ENCODE results near the gene DNALI1. TPM values are rescaled to one million over a fixed set of nuclear protein-coding genes. Genes with fewer than 3 reads are reported as not detected.

DNALI1 gene
- total and polyA plus RNA-seq, 2 donors from 2014 or later = 34.8 to 46.4 TPM

DNA sequence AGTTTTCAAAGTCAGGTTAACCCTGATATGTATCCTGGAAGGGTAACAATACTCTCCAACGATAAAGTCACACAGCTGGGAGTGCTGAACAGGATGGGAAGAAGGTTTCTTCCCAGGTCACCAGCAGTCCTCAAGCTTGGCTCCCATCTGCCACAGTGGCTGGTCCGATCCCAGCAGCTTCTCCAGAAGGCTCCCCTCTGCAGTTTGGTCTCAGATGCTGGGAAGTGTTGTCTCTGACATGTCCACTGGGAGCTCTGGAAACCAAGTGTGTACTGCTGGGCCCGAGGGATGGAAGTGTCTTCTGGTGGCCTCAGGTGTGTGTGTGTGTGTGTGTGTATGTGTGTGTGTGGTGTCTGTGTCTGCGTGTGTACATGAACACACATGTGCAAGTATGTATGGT, 55.4 kb downstream of the DNALI1 start:
- Histone ChIP-seq H3K27me3 (ENCODE audit: control insufficient read depth, insufficient read depth, low read length) (no peaks in the 10 kb centered on the region), H3K9ac (ENCODE audit: low read length in 3 of 3) (no peak overlapping the region), H3K36me3 (ENCODE audit: control insufficient read depth in 2 of 3, insufficient read depth in 3 of 3, low read length in 3 of 3) (no peaks in the 10 kb centered on the region), H3K4me3 (ENCODE audit: low read length in 3 of 3) (no peak overlapping the region), H3K27ac (ENCODE audit: low read depth in 2 of 2, low read length in 2 of 2) (no peak overlapping the region), H3K4me1 (ENCODE audit: control insufficient read depth in 2 of 3, insufficient read depth in 2 of 3, low read depth in 1 of 3, low read length in 3 of 3) (no peaks in the 10 kb centered on the region), H3K9me3 (ENCODE audit: control insufficient read depth in 2 of 3, insufficient read depth in 1 of 3, low read length in 3 of 3) (no peaks in the 10 kb centered on the region)
- TF ChIP-seq, protein P1, sequence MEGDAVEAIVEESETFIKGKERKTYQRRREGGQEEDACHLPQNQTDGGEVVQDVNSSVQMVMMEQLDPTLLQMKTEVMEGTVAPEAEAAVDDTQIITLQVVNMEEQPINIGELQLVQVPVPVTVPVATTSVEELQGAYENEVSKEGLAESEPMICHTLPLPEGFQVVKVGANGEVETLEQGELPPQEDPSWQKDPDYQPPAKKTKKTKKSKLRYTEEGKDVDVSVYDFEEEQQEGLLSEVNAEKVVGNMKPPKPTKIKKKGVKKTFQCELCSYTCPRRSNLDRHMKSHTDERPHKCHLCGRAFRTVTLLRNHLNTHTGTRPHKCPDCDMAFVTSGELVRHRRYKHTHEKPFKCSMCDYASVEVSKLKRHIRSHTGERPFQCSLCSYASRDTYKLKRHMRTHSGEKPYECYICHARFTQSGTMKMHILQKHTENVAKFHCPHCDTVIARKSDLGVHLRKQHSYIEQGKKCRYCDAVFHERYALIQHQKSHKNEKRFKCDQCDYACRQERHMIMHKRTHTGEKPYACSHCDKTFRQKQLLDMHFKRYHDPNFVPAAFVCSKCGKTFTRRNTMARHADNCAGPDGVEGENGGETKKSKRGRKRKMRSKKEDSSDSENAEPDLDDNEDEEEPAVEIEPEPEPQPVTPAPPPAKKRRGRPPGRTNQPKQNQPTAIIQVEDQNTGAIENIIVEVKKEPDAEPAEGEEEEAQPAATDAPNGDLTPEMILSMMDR (IDR thresholded peaks at IDR 0.05; ENCODE audit: borderline replicate concordance, extremely low read depth, insufficient read depth) = no peak
- FAIRE-seq = no peak
- no peak for DNase-seq
- intact Hi-C loops (cut with DNase I) = no loop called here

GRCh38 chr1:37614105-37614504, 57.4 kb downstream of the DNALI1 start:
- intact Hi-C loops (cut with DNase I) = no loop called here
- Histone ChIP-seq H3K9ac (ENCODE audit: low read length in 3 of 3) (no peak overlapping the region), H3K9me3 (ENCODE audit: control insufficient read depth in 2 of 3, insufficient read depth in 1 of 3, low read length in 3 of 3) (no peaks in the 10 kb centered on the region), H3K36me3 (ENCODE audit: control insufficient read depth in 2 of 3, insufficient read depth in 3 of 3, low read length in 3 of 3) (no peaks in the 10 kb centered on the region), H3K4me1 (ENCODE audit: control insufficient read depth in 2 of 3, insufficient read depth in 2 of 3, low read depth in 1 of 3, low read length in 3 of 3) (no peaks in the 10 kb centered on the region), H3K4me3 (ENCODE audit: low read length in 3 of 3) (no peak overlapping the region), H3K27me3 (ENCODE audit: control insufficient read depth, insufficient read depth, low read length) (no peaks in the 10 kb centered on the region), H3K27ac (ENCODE audit: low read depth in 2 of 2, low read length in 2 of 2) (no peak overlapping the region)
- TF ChIP-seq, protein P1 (IDR thresholded peaks at IDR 0.05; ENCODE audit: borderline replicate concordance, extremely low read depth, insufficient read depth) = no peak
- FAIRE-seq = no peak
- DNase-seq = no peak

- no peaks in the 10 kb centered on the region for H3K9me3 ChIP-seq (ENCODE audit: control insufficient read depth in 2 of 3, insufficient read depth in 1 of 3, low read length in 3 of 3)
- H3K4me3 ChIP-seq (ENCODE audit: low read length in 3 of 3) = no peak overlapping the region
- H3K27ac ChIP-seq (ENCODE audit: low read depth in 2 of 2, low read length in 2 of 2) = no peak overlapping the region
- intact Hi-C loops (cut with DNase I) = no loop called here
- H3K9ac ChIP-seq (ENCODE audit: low read length in 3 of 3) = no peak overlapping the region
- H3K27me3 ChIP-seq (ENCODE audit: control insufficient read depth, insufficient read depth, low read length) = no peaks in the 10 kb centered on the region
- no peaks in the 10 kb centered on the region for H3K4me1 ChIP-seq (ENCODE audit: control insufficient read depth in 2 of 3, insufficient read depth in 2 of 3, low read depth in 1 of 3, low read length in 3 of 3)
- H3K36me3 ChIP-seq (ENCODE audit: control insufficient read depth in 2 of 3, insufficient read depth in 3 of 3, low read length in 3 of 3) = no peaks in the 10 kb centered on the region
- DNase-seq (no peak), FAIRE-seq (no peak)
- TF ChIP-seq, protein P1 (IDR thresholded peaks at IDR 0.05; ENCODE audit: borderline replicate concordance, extremely low read depth, insufficient read depth) = no peak
These were observed 59.6 kb downstream of the DNALI1 start for GRCh38 chr1:37616330-37616729.

Other genes with a start within 250 kb of the DNALI1 start
- 21.1 TPM for gene ZC3H12A, start 82.4 kb upstream of the DNALI1 start, total RNA-seq
- gene ZC3H12A, start 82.4 kb upstream of the DNALI1 start, polyA plus RNA-seq (ENCODE audit: insufficient read depth, low read depth, low replicate concordance) = 3.8 TPM
- 65.8 TPM for gene MEAF6, start 42.2 kb upstream of the DNALI1 start, total RNA-seq
- gene MEAF6, start 42.2 kb upstream of the DNALI1 start, polyA plus RNA-seq (ENCODE audit: insufficient read depth, low read depth, low replicate concordance) = 45.7 TPM
- 20.1 TPM for gene SNIP1, start 2.6 kb upstream of the DNALI1 start, total RNA-seq
- gene SNIP1, start 2.6 kb upstream of the DNALI1 start, polyA plus RNA-seq (ENCODE audit: insufficient read depth, low read depth, low replicate concordance) = 3.9 TPM
- 35.9 TPM for gene GNL2, start 39.0 kb downstream of the DNALI1 start, total RNA-seq
- gene GNL2, start 39.0 kb downstream of the DNALI1 start, polyA plus RNA-seq (ENCODE audit: insufficient read depth, low read depth, low replicate concordance) = 36.7 TPM
- gene RSPO1, start 78.0 kb downstream of the DNALI1 start, total RNA-seq = 0.19 TPM
- gene RSPO1, start 78.0 kb downstream of the DNALI1 start, polyA plus RNA-seq (ENCODE audit: insufficient read depth, low read depth, low replicate concordance) = 0.26 TPM
- gene CDCA8, start 135.6 kb downstream of the DNALI1 start, total RNA-seq = 1.0 TPM
- 0.71 TPM for gene CDCA8, start 135.6 kb downstream of the DNALI1 start, polyA plus RNA-seq (ENCODE audit: insufficient read depth, low read depth, low replicate concordance)
- 0.88 TPM for gene EPHA10, start 208.2 kb downstream of the DNALI1 start, total RNA-seq
- not detected for gene EPHA10, start 208.2 kb downstream of the DNALI1 start, polyA plus RNA-seq (ENCODE audit: insufficient read depth, low read depth, low replicate concordance)
- gene MANEAL, start 236.9 kb downstream of the DNALI1 start, total RNA-seq = 4.7 TPM
- gene MANEAL, start 236.9 kb downstream of the DNALI1 start, polyA plus RNA-seq (ENCODE audit: insufficient read depth, low read depth, low replicate concordance) = 4.6 TPM